Uterus (tissue), 4 donors: ENCODE measurements around the gene HOOK2. TPM values are rescaled to one million over a fixed set of nuclear protein-coding genes. Genes with fewer than 3 reads are reported as not detected.

Source experiments
- DNase-seq, 2 donors: peaks; one replicate each; pipeline ENCODE4 v3.0.0-alpha.2; 2019 to 2020
- H3K27ac ChIP-seq, 2 donors: fragments of 200-600 bp; sonication (generic); 1 replicate in 1 of 2; 2 replicates in 1 of 2; pipeline ENCODE4 v1.5.1; 2016 to 2018
- H3K27me3 ChIP-seq, 2 donors: fragments of 200-600 bp; sonication (generic); one replicate each; pipeline ENCODE4 v1.5.1; 2018 to 2019; ENCODE audit warnings: control low read depth in 1 of 2
- H3K36me3 ChIP-seq, 2 donors: fragments of 200-600 bp; sonication (generic); one replicate each; pipeline ENCODE4 v1.5.1; 2019; ENCODE audit warnings: control low read depth in 1 of 2
- H3K4me1 ChIP-seq, 2 donors: fragments of 200-600 bp; sonication (generic); one replicate each; pipeline ENCODE4 v1.5.1; 2018 to 2019; ENCODE audit warnings: control low read depth in 1 of 2
- H3K4me3 ChIP-seq, 2 donors: fragments of 200-600 bp; sonication (generic); 1 replicate in 1 of 2; 2 replicates in 1 of 2; pipeline ENCODE4 v1.5.1; 2018 to 2019; ENCODE audit warnings: mild to moderate bottlenecking in 1 of 2
- H3K9me3 ChIP-seq, 2 donors: fragments of 200-600 bp; sonication (generic); one replicate each; pipeline ENCODE4 v1.5.1; 2019; ENCODE audit warnings: control low read depth in 1 of 2
- POLR2A ChIP-seq, 2 donors: fragments of 450-650 bp; IDR thresholded peaks; one replicate each; pipeline ENCODE4 v1.6.1; 2016; ENCODE audit warnings: antibody characterized with exemption in 2 of 2, mild to moderate bottlenecking in 1 of 2, moderate library complexity in 1 of 2
- intact Hi-C: fragments of 100-400 bp; cut with DNase I; formaldehyde crosslinking; loops from one replicate; pipeline ENCODE4 v1.15.1; 2023; ENCODE audit warnings: low total_unique reads
- total RNA-seq, 4 donors: library from RNA; depleted of rRNA in 3 of 4; stranded (reverse); fragments of >200 nt in 3 of 4; gene quantifications; one replicate each; pipeline versions ENCODE4 v1.1.0 to v1.2.4, GENCODE V29; 2014 to 2023
- TF ChIP-seq, protein P1 (sequence below), 4 experiments: fragments of 200-600 bp in 2 of 4; fragments of 450-650 bp in 2 of 4; sonication (generic) in 2 of 4; IDR thresholded peaks; one replicate each; pipeline ENCODE4 v1.5.1; 2016 to 2019; ENCODE audit warnings: antibody characterized with exemption in 4 of 4, mild to moderate bottlenecking in 2 of 4, moderate library complexity in 1 of 4
- donor health status: DM: yes; HTN: yes; CAD: no.

The HOOK2 gene
- total RNA-seq, 4 donors from 2014 or later: 0.59 to 37.5 (median 14.0) TPM

DNA sequence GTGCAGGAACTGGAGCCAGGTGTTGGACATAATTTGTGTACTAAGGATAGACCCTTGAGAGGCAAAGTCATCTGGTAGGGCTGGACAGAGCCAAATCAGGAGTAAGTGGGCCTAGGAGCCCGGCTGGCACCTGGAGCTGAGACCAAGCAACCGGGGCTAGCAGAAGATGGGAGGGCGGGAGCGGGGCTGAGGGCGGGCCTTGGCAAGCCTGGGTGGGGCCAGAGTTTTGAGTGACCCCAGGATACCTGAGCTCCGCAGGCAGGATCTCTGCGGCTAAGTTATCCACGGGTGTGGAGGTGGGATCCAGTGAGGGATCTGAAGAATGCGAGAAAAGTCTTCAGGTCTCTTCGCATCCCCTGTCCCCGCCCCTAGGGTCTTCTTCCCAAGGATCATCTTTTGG lies 8.2 kb downstream of the HOOK2 start:
- no peak for DNase-seq
- Histone ChIP-seq H3K9me3 (no peaks in the 10 kb centered on the region), H3K4me3 (no peak overlapping the region), H3K27ac (no peak overlapping the region), H3K36me3 (no peaks in the 10 kb centered on the region), H3K27me3 (no peaks in the 10 kb centered on the region), H3K4me1 (no peaks in the 10 kb centered on the region)
- intact Hi-C loops: loop anchor here (5.0 kb wide), 2 partner anchors 35 to 75 kb away; partner anchors contain the start of genes PRDX2 and THSD8
- no peak for TF ChIP-seq POLR2A (IDR thresholded peaks at IDR 0.05)
- TF ChIP-seq, protein P1, sequence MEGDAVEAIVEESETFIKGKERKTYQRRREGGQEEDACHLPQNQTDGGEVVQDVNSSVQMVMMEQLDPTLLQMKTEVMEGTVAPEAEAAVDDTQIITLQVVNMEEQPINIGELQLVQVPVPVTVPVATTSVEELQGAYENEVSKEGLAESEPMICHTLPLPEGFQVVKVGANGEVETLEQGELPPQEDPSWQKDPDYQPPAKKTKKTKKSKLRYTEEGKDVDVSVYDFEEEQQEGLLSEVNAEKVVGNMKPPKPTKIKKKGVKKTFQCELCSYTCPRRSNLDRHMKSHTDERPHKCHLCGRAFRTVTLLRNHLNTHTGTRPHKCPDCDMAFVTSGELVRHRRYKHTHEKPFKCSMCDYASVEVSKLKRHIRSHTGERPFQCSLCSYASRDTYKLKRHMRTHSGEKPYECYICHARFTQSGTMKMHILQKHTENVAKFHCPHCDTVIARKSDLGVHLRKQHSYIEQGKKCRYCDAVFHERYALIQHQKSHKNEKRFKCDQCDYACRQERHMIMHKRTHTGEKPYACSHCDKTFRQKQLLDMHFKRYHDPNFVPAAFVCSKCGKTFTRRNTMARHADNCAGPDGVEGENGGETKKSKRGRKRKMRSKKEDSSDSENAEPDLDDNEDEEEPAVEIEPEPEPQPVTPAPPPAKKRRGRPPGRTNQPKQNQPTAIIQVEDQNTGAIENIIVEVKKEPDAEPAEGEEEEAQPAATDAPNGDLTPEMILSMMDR (IDR thresholded peaks at IDR 0.05): no peak

DNA sequence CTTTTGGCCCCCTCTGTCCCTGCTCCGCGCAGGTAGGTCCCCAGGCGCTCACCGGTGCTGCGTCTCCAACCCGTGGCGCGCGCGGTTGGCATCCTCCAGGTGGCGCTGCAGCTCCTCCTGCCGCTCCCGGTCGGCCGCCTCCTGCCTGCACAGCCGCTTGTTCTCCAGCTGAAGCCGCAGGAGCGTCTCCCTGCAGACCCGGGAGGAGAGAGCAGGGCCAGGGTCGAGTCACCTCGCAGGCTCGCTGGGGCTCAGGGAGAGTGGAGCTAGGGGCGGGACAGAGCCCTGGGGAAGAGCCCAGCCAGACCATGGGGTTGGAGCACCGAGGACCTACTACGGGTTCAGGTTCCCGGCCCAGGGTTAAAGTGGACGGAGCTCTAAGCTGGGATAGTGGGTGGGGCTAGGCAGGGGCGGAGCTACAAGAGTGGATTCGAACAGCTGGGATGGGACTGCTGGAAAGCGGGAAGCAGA lies 9.3 kb downstream of the HOOK2 start:
- intact Hi-C loops: loop anchor here (5.0 kb wide), 2 partner anchors 36 to 76 kb away; partner anchors contain the start of genes PRDX2 and THSD8
- H3K27me3 ChIP-seq: no peaks in the 10 kb centered on the region
- H3K4me3 ChIP-seq: peak overlapping the region; percentile 32 to 42
- H3K9me3 ChIP-seq: no peaks in the 10 kb centered on the region
- peak overlapping the region; percentile 56 to 59 for H3K27ac ChIP-seq
- TF ChIP-seq POLR2A (IDR thresholded peaks at IDR 0.05): peak; percentile 29 to 30
- TF ChIP-seq, protein P1 (IDR thresholded peaks at IDR 0.05): peak; percentile 95 to 98 (median 96)
- no peaks in the 10 kb centered on the region for H3K4me1 ChIP-seq
- peak; percentile 74 to 84 for DNase-seq
- H3K36me3 ChIP-seq: no peaks in the 10 kb centered on the region

DNA sequence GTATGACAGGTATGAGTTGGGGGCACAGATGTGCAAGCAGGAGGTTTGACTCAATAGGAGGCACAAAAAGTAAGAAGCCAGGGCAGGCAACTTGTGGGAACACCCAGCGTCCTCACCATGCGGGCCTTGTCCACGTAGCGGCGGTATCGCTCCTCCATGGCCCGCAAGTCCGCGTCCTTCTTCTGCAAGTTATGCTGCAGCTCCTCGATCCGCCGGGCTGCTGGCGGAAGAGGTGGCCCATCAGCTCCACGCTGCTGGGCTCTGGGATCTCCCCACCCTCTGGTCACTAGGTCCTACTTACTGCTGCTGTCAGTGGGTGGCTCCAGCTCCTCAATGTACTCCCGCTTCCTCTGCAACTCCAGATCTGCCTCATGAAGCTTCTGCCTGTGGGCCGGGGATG lies 10.7 kb downstream of the HOOK2 start:
- no peaks in the 10 kb centered on the region for H3K27me3 ChIP-seq
- no peaks in the 10 kb centered on the region for H3K36me3 ChIP-seq
- intact Hi-C loops: loop anchor here (5.0 kb wide), 2 partner anchors 38 to 78 kb away; partner anchors contain the start of genes PRDX2 and THSD8
- no peak overlapping the region for H3K4me3 ChIP-seq
- H3K4me1 ChIP-seq: no peaks in the 10 kb centered on the region
- TF ChIP-seq POLR2A (IDR thresholded peaks at IDR 0.05): no peak
- TF ChIP-seq, protein P1 (IDR thresholded peaks at IDR 0.05): no peak
- no peaks in the 10 kb centered on the region for H3K9me3 ChIP-seq
- no peak for DNase-seq
- no peak overlapping the region for H3K27ac ChIP-seq

DNA sequence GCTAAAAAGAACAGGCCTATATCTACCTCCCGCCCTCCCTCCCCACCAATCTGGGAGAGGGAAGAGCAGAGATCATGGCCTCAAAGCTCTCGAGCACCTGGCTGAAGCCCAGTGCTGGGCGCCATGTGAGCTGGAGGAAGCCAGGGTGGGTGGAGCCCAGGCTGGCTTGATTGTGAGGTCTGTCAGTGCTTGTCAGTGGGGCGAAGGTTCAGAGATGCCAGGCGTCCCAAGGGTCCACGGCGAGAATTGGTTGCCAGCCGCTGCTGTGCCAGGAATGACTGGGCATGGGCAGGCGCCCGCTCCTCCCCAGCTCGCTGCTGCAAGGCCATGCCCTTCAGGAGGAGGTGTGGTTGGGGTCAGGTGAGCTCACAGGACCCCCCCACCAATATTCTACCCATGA lies 12.3 kb downstream of the HOOK2 start:
- intact Hi-C loops: no loop called here

DNA sequence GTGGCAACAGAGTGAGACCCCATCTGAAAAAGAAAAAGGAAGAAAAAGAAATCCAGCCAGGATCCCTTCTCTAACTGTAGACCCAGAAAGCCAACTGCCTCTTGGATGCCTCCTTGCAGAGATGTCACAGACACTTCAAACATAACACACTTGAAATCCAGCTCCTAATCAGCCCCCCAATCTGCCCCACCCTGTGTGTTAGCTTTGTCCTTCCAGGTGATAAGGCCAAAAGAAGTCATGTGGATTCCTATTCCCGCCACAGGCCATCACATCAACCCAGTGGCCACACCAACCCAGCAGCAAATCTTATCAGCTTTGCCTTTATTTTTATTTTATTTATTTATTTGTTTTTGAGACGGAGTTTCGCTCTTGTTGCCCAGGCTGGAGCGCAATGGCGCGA lies 15.7 kb downstream of the HOOK2 start:
- Histone ChIP-seq H3K36me3 (no peaks in the 10 kb centered on the region), H3K27me3 (no peaks in the 10 kb centered on the region), H3K4me1 (peaks cover 0 to 6% of the 10 kb centered on the region in 2 donors), H3K4me3 (no peak overlapping the region), H3K9me3 (no peaks in the 10 kb centered on the region), H3K27ac (no peak overlapping the region)
- no peak for DNase-seq
- TF ChIP-seq, protein P1 (IDR thresholded peaks at IDR 0.05): no peak
- no peak for TF ChIP-seq POLR2A (IDR thresholded peaks at IDR 0.05)
- intact Hi-C loops: no loop called here

More for the DNA sequence above, 12.3 kb downstream of the HOOK2 start:
- Histone ChIP-seq H3K27me3 (no peaks in the 10 kb centered on the region), H3K27ac (no peak overlapping the region), H3K36me3 (no peaks in the 10 kb centered on the region), H3K4me3 (no peak overlapping the region), H3K9me3 (no peaks in the 10 kb centered on the region), H3K4me1 (no peaks in the 10 kb centered on the region)
- TF ChIP-seq POLR2A (IDR thresholded peaks at IDR 0.05): no peak
- TF ChIP-seq, protein P1 (IDR thresholded peaks at IDR 0.05): no peak
- DNase-seq: no peak
